ENCODE results near the gene CPT2. TPM values are rescaled to one million over a fixed set of nuclear protein-coding genes. Genes with fewer than 3 reads are reported as not detected.

CPT2 gene
- total and polyA plus RNA-seq, 9 of the 15 experiments (the other 6 are each of a cell fraction or from before 2014, with no cell fraction given), result 7.6 to 25.1 (median 16.8) TPM

- TF ChIP-seq NEUROD1 (IDR thresholded peaks at IDR 0.05; ENCODE audit: borderline replicate concordance, low read depth, low read length, partially characterized antibody), result no peak
- no peak for TF ChIP-seq ZNF174 (CRISPR knock-in tag; IDR thresholded peaks at IDR 0.05)
- TF ChIP-seq NBN (IDR thresholded peaks at IDR 0.05; ENCODE audit: low read depth), result peak; percentile 78; the same call in 1 of the 2 replicates
- peak; percentile 81 for TF ChIP-seq PML (IDR thresholded peaks at IDR 0.05; ENCODE audit: low read length)
- TF ChIP-seq NUFIP1 (IDR thresholded peaks at IDR 0.05; ENCODE audit: partially characterized antibody), result no peak
- peak; percentile 42; the same call in 1 of the 2 replicates for TF ChIP-seq CREM (IDR thresholded peaks at IDR 0.05; ENCODE audit: low read depth)
- TF ChIP-seq HMG20A (CRISPR knock-in tag; conservative IDR thresholded peaks at IDR 0.05), result no peak
- TF ChIP-seq ZNF239 (CRISPR knock-in tag; IDR thresholded peaks at IDR 0.05), result no peak
- TF ChIP-seq CCAR2 (IDR thresholded peaks at IDR 0.05; ENCODE audit: low read depth, low read length), result no peak
- TF ChIP-seq CTCF (IDR thresholded peaks at IDR 0.05 in 2 of 3, conservative IDR thresholded peaks at IDR 0.05 in 1 of 3; ENCODE audit: insufficient read depth in 2 of 3, low read depth in 1 of 3, low read length in 3 of 3), result peak in 1 of 3 experiments; percentile 22; a peak in 2 of 6 replicates
- TF ChIP-seq KLF10 (CRISPR knock-in tag; IDR thresholded peaks at IDR 0.05), result no peak
- TF ChIP-seq HDAC2 (IDR thresholded peaks at IDR 0.05), result 0 out of 2 replicates have a peak, but pooled peaks have one; percentile 58
- no peak for TF ChIP-seq ZNF253 (CRISPR knock-in tag; conservative IDR thresholded peaks at IDR 0.05)
- TF ChIP-seq NR2C2 (CRISPR knock-in tag; IDR thresholded peaks at IDR 0.05), result 0 out of 2 replicates have a peak, but pooled peaks have one; percentile 32
- TF ChIP-seq NR2C2 (tag; IDR thresholded peaks at IDR 0.05), result peak; percentile 35; the same call in 1 of the 2 replicates
- TF ChIP-seq ZNF436 (CRISPR knock-in tag; IDR thresholded peaks at IDR 0.05), result no peak
- no peak for TF ChIP-seq RAD51 (IDR thresholded peaks at IDR 0.05; ENCODE audit: borderline replicate concordance, low read depth)
- no peak for TF ChIP-seq ZNF232 (CRISPR knock-in tag; IDR thresholded peaks at IDR 0.05)
- TF ChIP-seq FOXA1 (IDR thresholded peaks at IDR 0.05; ENCODE audit: borderline replicate concordance), result no peak
- TF ChIP-seq ZC3H8 (IDR thresholded peaks at IDR 0.05), result no peak
- TF ChIP-seq ZKSCAN8 (CRISPR knock-in tag; IDR thresholded peaks at IDR 0.05), result no peak
- TF ChIP-seq MTF1 (CRISPR knock-in tag; IDR thresholded peaks at IDR 0.05; ENCODE audit: borderline replicate concordance), result no peak
- TF ChIP-seq TAF7 (tag; IDR thresholded peaks at IDR 0.05), result no peak
- TF ChIP-seq SREBF1 (IDR thresholded peaks at IDR 0.05; ENCODE audit: borderline replicate concordance, low read depth, low read length), result no peak
- TF ChIP-seq LARP7 (IDR thresholded peaks at IDR 0.05), result no peak
- TF ChIP-seq E2F5 (CRISPR knock-in tag; IDR thresholded peaks at IDR 0.05), result no peak
- TF ChIP-seq SMAD3 (CRISPR knock-in tag; conservative IDR thresholded peaks at IDR 0.05), result no peak
- no peak for TF ChIP-seq ATF1 (CRISPR knock-in tag; IDR thresholded peaks at IDR 0.05)
- peak; percentile 72 for TF ChIP-seq ATF1 (tag; IDR thresholded peaks at IDR 0.05)
- peak; percentile 65; the same call in 1 of the 2 replicates for TF ChIP-seq MBD2 (IDR thresholded peaks at IDR 0.05; ENCODE audit: borderline replicate concordance, low read depth)
These were observed at the start of gene CPT2 (continued) for GRCh38 chr1:53196485-53197290.
